Immature natural killer cell (primary cell): Measurements from ENCODE around the gene STK32B. TPM values are rescaled to one million over a fixed set of nuclear protein-coding genes. Genes with fewer than 3 reads are reported as not detected.

ENCODE experiments used
- DNase-seq, 3 donors: peaks; one replicate each; pipeline ENCODE4 v3.0.0; 2022; ENCODE audit warnings: mixed read lengths in 1 of 3
- H3K27ac Mint-ChIP-seq, 6 donors: one replicate each; pipeline ENCODE4 v1.8.0; 2020; ENCODE audit warnings: mixed read lengths in 6 of 6, mild to moderate bottlenecking in 5 of 6, inconsistent platforms in 4 of 6, moderate library complexity in 3 of 6
- H3K27me3 Mint-ChIP-seq, 3 donors: one replicate each; pipeline ENCODE4 v1.8.0; 2020 to 2021; ENCODE audit warnings: low read depth in 3 of 3, mild to moderate bottlenecking in 3 of 3, mixed read lengths in 3 of 3, moderate library complexity in 3 of 3, inconsistent platforms in 1 of 3
- H3K36me3 Mint-ChIP-seq, 3 donors: one replicate each; pipeline ENCODE4 v1.8.0; 2020; ENCODE audit warnings: mixed read lengths in 3 of 3, inconsistent platforms in 2 of 3, mild to moderate bottlenecking in 2 of 3
- H3K4me1 Mint-ChIP-seq, 2 donors: one replicate each; pipeline ENCODE4 v1.8.0; 2020; ENCODE audit warnings: inconsistent platforms in 2 of 2, mild to moderate bottlenecking in 2 of 2, mixed read lengths in 2 of 2, moderate library complexity in 1 of 2
- H3K4me3 Mint-ChIP-seq, 5 donors: one replicate each; pipeline ENCODE4 v1.8.0; 2020; ENCODE audit warnings: mild to moderate bottlenecking in 5 of 5, mixed read lengths in 5 of 5, inconsistent platforms in 3 of 5, moderate library complexity in 3 of 5
- H3K9me3 Mint-ChIP-seq, 6 donors: one replicate each; pipeline ENCODE4 v1.8.0; 2020; ENCODE audit warnings: mild to moderate bottlenecking in 6 of 6, mixed read lengths in 6 of 6, inconsistent platforms in 4 of 6, moderate library complexity in 3 of 6
- polyA plus RNA-seq, 3 donors: library from polyadenylated mRNA; unstranded; fragments of 300-500 nt; fragmentation: Illumina TruSeq; gene quantifications; one replicate each; pipeline ENCODE4 v1.2.3, GENCODE V29; 2021

The STK32B gene
- polyA plus RNA-seq, 3 donors from 2014 or later: not detected

DNA sequence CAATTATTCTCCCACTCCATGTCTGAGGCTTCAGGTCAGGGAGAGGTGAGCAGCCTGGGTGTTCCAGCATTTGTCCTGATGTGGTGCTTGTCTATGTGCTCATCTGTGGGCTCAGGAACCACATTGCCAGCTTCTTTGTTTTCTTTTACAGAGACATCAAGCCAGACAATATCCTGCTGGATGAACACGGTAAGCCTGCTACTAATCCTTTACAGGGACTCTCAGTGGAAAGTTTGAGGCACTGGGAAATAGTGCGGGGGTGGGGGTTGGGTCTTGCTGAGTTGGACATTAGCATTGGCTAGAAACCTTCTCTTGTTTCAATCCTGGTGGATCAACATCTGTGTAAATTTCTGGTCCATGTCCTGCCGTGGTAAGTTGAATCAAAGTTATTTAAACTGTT is 346.8 kb downstream of the STK32B start:
- Mint-ChIP-seq H3K27me3 (peaks cover 0 to 4% (median 3%) of the 10 kb centered on the region in 3 donors), H3K9me3 (peaks cover 0 to 4% (median 0%) of the 10 kb centered on the region in 6 donors), H3K4me1 (no peaks in the 10 kb centered on the region), H3K4me3 (no peak overlapping the region), H3K27ac (no peak overlapping the region), H3K36me3 (no peaks in the 10 kb centered on the region)
- no peak for DNase-seq

DNA sequence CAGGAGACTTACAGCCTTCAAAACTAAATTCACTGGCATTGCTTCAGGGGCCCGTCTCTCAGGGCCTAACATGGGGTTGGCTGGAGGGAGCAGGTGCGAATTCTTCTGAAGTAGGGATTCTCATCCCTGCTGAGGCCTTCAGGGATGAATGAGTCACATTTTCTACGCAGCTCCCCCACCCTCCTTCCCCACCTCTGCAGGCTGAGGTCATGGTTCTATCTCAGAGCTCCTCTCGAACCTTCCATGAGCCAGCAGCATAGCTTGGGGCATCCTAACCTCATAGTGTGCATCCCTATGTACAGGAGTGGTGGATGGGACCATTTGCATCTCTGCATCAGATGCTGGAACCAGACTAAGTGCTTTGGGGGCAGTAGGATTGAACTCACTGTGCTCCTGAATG is 347.8 kb downstream of the STK32B start:
- peaks cover 0 to 4% (median 0%) of the 10 kb centered on the region in 6 donors for H3K9me3 Mint-ChIP-seq
- no peak for DNase-seq
- H3K36me3 Mint-ChIP-seq: no peaks in the 10 kb centered on the region

DNA sequence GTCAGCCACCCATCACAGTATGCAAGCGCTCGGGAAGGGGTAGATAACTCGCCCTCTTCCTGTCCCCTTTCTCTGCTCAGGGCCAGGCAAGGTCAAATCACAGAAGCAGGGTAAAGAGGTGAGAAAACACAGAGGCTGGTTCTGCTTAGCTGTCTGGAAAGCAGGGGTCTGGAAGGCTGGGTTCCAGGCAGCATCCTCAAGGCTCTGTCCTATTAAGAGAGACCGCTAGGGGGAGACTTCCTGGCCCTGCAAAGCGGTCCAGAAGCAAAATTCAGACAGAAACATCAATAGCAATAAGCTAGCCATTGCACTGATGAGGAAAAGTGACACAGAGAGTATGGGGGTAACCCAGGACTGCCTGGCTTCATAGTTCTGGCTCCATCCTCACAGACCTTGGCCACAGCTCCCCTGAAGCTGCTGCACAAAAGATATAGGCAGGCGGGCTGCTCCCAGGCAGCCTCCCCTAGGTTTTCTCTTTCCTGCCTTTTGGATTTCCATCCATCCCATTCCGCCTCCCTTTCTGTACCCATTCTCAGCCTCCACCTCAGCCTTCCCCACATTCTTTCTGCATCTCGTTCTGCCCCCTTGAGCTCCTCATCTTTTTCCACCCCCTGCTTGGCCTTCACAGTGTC is 348.6 kb downstream of the STK32B start:
- H3K36me3 Mint-ChIP-seq: no peaks in the 10 kb centered on the region

More for the DNA sequence above, 347.8 kb downstream of the STK32B start:
- H3K4me3 Mint-ChIP-seq: no peak overlapping the region
- H3K27ac Mint-ChIP-seq: no peak overlapping the region
- peaks cover 0 to 5% (median 3%) of the 10 kb centered on the region in 3 donors for H3K27me3 Mint-ChIP-seq
- no peaks in the 10 kb centered on the region for H3K4me1 Mint-ChIP-seq

DNA sequence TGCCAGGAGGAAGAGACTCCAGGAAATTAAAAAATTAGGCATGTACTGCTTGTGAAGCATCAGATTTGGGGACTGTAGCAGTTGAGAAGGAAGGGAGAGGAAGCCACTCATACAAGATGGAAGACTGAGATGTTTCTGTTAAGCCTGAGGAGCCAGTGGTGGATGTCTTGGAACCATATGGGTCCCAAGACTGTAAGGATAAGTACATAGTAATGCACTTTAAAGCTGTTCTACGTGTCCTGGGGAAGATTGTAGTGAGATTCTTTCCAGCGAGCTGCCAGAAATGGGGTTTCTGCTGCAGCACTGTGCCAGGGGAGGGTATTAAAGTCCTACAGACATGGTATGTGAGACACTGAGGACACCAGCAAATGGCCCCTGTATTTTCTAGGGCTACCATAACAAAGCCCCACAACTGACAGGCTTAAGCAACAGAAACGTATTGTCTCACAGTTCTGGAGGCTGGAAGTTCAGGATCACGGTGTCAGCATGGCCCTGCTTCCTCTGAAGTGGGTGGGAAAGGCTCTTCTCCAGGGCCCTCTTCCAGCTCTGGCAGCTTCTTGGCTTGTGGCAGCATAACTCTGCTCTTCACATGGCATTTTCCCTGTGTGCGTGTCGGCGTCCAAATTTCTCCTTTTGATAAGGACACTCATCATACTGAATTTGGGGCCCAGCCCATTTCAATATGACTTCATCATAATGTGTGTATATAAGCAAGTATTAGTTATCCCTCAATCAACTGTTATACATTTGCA is 352.6 kb downstream of the STK32B start:
- peaks cover 0 to 7% (median 2%) of the 10 kb centered on the region in 3 donors for H3K27me3 Mint-ChIP-seq
- H3K27ac Mint-ChIP-seq: no peak overlapping the region
- no peak for DNase-seq
- no peaks in the 10 kb centered on the region for H3K36me3 Mint-ChIP-seq
- no peak overlapping the region for H3K4me3 Mint-ChIP-seq
- H3K4me1 Mint-ChIP-seq: no peaks in the 10 kb centered on the region
- H3K9me3 Mint-ChIP-seq: peaks cover 0 to 10% (median 6%) of the 10 kb centered on the region in 6 donors

More for the DNA sequence above, 348.6 kb downstream of the STK32B start:
- Mint-ChIP-seq H3K9me3 (peaks cover 0 to 4% (median 0%) of the 10 kb centered on the region in 6 donors), H3K27ac (no peak overlapping the region), H3K4me1 (no peaks in the 10 kb centered on the region), H3K27me3 (peaks cover 0 to 5% (median 1%) of the 10 kb centered on the region in 3 donors), H3K4me3 (no peak overlapping the region)
- DNase-seq: no peak

DNA sequence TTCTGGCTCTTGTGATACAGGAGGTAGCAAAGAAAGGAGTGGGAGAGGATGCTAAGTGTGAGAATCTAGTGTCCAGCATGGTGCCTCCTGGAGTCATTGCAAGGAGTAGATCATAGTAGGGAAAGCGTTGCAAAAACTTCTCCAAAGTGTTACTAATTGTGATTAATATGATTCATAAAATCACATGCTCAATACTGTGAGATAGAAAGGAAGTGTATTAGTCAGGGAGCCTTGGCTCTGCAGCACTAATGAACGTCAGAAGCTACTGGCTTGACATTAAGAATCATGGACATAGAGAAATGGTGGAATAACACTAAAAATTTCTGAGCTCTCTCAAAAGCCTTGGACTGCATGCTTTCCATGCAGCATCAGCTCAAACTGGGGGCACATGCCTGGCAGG is 358.0 kb downstream of the STK32B start:
- Mint-ChIP-seq H3K36me3 (no peaks in the 10 kb centered on the region), H3K4me1 (no peaks in the 10 kb centered on the region), H3K27ac (no peak overlapping the region), H3K9me3 (peaks cover 0 to 9% (median 6%) of the 10 kb centered on the region in 6 donors), H3K27me3 (peaks cover 2 to 5% (median 2%) of the 10 kb centered on the region in 3 donors), H3K4me3 (no peak overlapping the region)
- no peak for DNase-seq

DNA sequence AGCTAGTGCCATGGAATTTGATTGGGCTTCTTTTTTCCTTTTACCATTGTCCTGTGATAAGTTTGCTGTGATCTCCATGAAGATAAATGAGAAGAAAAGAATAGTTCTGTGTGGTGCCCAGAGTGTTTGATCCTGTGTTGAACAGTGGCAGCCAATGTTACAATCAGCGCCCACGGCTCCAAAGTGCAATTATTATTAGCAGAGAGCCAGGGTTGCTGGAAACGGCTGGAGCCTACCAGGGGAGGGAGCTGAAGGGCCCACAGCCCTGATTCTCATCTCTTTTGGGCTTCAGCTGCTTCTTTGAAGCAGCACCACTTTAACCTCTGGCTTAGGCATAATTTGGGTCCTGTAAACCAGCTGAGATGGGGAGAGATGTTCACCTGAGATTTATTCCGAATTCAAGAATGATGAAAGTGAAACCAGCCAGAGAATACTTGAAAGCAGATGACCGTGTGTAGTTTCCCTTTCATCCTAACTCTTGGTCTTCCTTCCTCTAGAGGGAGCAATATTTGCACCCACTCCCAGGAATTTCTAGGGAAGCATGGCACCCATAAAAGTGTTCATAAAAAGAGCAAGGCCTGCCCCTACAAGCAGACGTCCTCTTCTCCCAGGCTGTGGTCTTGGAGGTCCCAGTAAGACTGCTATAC is 358.8 kb downstream of the STK32B start:
- H3K36me3 Mint-ChIP-seq: no peaks in the 10 kb centered on the region
- H3K27ac Mint-ChIP-seq: no peak overlapping the region
- peaks cover 0 to 9% (median 6%) of the 10 kb centered on the region in 6 donors for H3K9me3 Mint-ChIP-seq
- H3K4me1 Mint-ChIP-seq: no peaks in the 10 kb centered on the region
- peaks cover 2 to 5% (median 2%) of the 10 kb centered on the region in 3 donors for H3K27me3 Mint-ChIP-seq
- DNase-seq: no peak
- no peak overlapping the region for H3K4me3 Mint-ChIP-seq

DNA sequence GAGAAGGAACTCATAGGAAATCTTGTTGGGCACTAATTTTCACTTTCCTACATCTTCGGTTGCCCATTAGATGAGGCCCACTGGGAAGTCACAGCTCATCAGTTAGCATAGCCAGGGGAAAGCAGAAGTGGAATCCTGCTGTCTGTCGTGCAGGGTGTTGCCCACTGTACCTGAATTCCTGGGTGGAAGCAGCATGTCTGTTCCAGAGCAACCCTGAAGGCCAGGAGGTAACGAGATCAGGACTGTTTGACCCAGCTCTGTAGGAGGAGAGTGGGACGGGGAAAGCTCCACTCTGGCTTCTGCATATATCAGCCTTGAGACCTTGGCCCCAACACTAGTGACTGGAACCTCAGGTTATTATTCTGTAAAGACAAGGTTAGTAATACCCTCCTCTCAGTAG is 361.0 kb downstream of the STK32B start:
- no peak for DNase-seq
- Mint-ChIP-seq H3K9me3 (peaks cover 0 to 5% (median 1%) of the 10 kb centered on the region in 6 donors), H3K4me3 (no peak overlapping the region), H3K27me3 (peaks cover 1 to 5% (median 3%) of the 10 kb centered on the region in 3 donors), H3K36me3 (no peaks in the 10 kb centered on the region), H3K4me1 (no peaks in the 10 kb centered on the region), H3K27ac (no peak overlapping the region)

DNA sequence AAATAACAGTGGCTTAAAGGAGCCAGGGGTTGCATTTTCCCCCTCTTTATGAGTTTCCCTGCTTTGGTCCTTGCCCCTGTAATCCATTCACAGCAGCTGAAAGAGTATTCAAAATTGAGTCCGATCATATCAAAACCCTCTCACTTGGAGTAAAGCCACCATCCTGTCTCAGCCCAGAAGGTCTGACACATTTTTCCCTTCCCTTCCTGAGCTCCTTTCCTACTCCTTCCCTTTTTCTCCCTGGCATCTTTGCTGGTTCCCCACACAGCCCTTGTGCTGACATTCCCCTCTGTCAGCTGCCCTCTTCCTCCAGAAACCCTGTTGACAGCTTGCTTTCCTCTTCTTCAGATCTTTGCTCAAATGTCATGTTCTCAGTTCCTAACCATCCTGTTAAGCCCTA is 361.5 kb downstream of the STK32B start:
- H3K36me3 Mint-ChIP-seq: no peaks in the 10 kb centered on the region

DNA sequence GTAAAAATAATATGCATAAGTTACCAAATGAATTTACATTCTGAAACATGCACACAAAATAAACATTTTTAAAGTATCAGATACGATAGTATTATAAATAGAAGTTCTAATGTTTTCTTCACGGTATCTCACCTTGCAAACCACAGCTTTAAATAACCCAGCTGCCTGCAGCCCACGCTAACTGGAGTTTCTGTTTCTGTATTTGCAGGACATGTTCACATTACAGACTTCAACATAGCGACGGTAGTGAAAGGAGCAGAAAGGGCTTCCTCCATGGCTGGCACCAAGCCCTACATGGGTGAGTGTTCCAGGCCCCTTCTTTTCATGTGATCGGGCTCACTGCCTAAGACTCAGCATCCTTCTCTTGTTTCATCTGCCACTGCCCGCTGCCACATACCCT is 365.4 kb downstream of the STK32B start:
- peaks cover 2 to 7% (median 4%) of the 10 kb centered on the region in 3 donors for H3K27me3 Mint-ChIP-seq
- H3K9me3 Mint-ChIP-seq: peaks cover 0 to 5% (median 2%) of the 10 kb centered on the region in 6 donors
- DNase-seq: no peak
- no peaks in the 10 kb centered on the region for H3K36me3 Mint-ChIP-seq
- H3K4me3 Mint-ChIP-seq: no peak overlapping the region
- H3K4me1 Mint-ChIP-seq: no peaks in the 10 kb centered on the region
- H3K27ac Mint-ChIP-seq: no peak overlapping the region

More for the DNA sequence above, 361.5 kb downstream of the STK32B start:
- H3K4me3 Mint-ChIP-seq: no peak overlapping the region
- no peaks in the 10 kb centered on the region for H3K4me1 Mint-ChIP-seq
- H3K9me3 Mint-ChIP-seq: peaks cover 0 to 5% (median 2%) of the 10 kb centered on the region in 6 donors
- peaks cover 2 to 5% (median 2%) of the 10 kb centered on the region in 3 donors for H3K27me3 Mint-ChIP-seq
- DNase-seq: no peak
- no peak overlapping the region for H3K27ac Mint-ChIP-seq

DNA sequence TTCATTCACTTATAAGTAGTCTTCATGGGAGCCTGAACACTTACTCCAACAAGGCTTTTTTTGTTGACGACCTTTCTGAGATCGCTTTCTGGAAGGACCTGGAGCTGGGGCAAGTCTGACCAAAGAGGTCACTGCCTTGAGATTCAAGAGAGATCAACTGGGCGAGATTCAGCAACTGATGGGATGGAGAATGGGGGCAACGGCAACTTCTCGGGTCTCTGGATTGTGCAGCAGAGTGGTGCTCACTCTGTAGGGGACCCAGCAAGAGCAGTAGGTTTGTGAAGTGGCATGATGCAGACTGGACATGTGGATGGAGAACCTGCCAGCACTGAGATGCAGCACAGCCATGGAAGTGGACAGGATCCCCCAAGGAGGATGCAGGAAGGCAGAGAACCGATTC is 369.0 kb downstream of the STK32B start:
- DNase-seq: no peak
- H3K36me3 Mint-ChIP-seq: no peaks in the 10 kb centered on the region
- peaks cover 2 to 12% (median 6%) of the 10 kb centered on the region in 3 donors for H3K27me3 Mint-ChIP-seq
- peaks cover 0 to 5% (median 1%) of the 10 kb centered on the region in 6 donors for H3K9me3 Mint-ChIP-seq
- H3K4me3 Mint-ChIP-seq: no peak overlapping the region
- no peak overlapping the region for H3K27ac Mint-ChIP-seq
- H3K4me1 Mint-ChIP-seq: no peaks in the 10 kb centered on the region

DNA sequence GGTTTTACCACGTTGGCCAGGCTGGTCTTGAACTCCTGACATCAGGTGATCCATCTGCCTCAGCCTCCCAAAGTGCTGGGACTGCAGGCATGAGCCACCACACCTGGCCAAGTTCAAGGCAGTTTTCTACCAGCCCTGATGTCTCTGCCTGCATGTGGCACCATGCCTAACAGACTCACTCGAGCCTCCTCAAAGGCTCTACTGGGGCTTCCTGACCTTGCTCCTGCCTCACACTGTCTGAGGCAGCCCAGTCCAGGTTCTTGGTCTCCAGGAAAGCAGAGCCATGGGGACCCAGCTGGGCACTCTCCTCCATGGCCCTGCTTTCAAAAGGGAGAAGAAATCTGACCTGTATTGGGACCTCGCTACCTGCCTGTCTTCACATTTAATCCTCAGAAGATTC is 370.1 kb downstream of the STK32B start:
- no peaks in the 10 kb centered on the region for H3K36me3 Mint-ChIP-seq
- no peak for DNase-seq
- H3K4me1 Mint-ChIP-seq: no peaks in the 10 kb centered on the region
- H3K27ac Mint-ChIP-seq: no peak overlapping the region
- no peak overlapping the region for H3K4me3 Mint-ChIP-seq
- peaks cover 0 to 5% (median under 1%) of the 10 kb centered on the region in 6 donors for H3K9me3 Mint-ChIP-seq
- H3K27me3 Mint-ChIP-seq: peaks cover 2 to 12% (median 4%) of the 10 kb centered on the region in 3 donors

DNA sequence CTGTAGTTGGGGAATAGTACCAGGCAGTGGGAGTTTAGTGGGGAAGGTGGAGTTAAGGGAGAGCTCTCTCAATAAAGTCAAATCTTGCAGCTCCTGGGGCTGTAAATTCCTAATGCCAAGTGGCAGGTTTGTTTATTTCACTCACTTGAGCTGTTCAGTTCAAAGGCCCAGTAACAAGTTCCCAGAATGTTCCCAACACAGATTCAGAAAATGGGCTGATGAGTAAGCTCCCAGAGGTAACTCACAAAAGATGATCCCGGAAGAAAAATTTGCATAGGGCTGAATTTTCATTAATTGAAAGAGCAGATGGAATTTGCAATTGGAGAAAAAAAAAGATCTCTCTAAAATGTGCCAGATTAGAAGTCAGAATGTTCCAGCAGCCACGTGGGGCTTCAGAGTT is 370.9 kb downstream of the STK32B start:
- no peak for DNase-seq
- Mint-ChIP-seq H3K4me3 (no peak overlapping the region), H3K27me3 (peaks cover 2 to 12% (median 4%) of the 10 kb centered on the region in 3 donors), H3K4me1 (no peaks in the 10 kb centered on the region), H3K9me3 (peaks cover 0 to 3% (median under 1%) of the 10 kb centered on the region in 6 donors), H3K36me3 (no peaks in the 10 kb centered on the region), H3K27ac (no peak overlapping the region)

DNA sequence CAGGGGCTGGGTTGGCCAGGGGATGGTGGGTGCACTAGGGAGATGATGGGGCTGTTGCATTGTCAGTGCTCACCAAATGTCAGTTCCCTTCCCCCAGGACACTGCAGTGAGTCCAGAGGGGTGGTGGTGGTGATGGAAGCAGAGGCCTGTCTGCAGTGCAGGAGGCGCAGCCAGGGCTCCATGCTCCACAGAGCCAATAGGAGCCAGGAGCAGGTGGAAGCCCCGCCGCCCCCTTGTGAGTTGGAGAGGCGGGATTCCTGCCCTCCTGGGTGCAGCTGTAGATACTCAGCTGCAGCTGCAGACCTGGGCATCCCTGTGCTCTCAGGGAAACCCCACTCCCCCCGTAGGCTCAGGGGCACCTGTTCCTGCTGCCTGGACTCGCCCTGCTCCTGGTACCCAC is 372.4 kb downstream of the STK32B start:
- Mint-ChIP-seq H3K4me1 (no peaks in the 10 kb centered on the region), H3K27ac (no peak overlapping the region)
- no peak for DNase-seq

DNA sequence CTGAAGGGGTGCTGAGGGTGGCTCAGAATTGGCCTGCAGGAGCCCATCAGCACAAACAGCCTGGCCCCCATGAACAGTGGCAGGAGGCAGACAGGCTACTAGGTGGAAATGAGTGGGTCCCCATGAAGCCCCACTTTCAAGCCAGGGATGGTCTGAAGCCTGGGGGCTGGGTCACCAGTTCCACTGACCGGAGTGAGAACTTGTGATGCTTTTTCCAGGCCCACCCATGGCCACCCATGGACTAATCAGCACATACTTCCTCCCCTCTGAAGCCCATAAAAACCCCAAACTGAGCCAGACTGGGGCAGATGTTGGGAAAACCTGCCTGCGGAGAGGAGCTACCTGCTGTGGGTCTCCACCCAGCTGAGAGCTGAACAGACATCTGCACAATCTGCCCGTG is 372.9 kb downstream of the STK32B start:
- H3K4me1 Mint-ChIP-seq: no peaks in the 10 kb centered on the region
- H3K4me3 Mint-ChIP-seq: no peak overlapping the region
- H3K27ac Mint-ChIP-seq: no peak overlapping the region
- no peaks in the 10 kb centered on the region for H3K36me3 Mint-ChIP-seq
- DNase-seq: no peak
- peaks cover 2 to 10% (median 4%) of the 10 kb centered on the region in 3 donors for H3K27me3 Mint-ChIP-seq
- H3K9me3 Mint-ChIP-seq: peaks cover 0 to 1% (median 0%) of the 10 kb centered on the region in 6 donors

More for the DNA sequence above, 372.4 kb downstream of the STK32B start:
- H3K4me3 Mint-ChIP-seq: no peak overlapping the region
- H3K36me3 Mint-ChIP-seq: no peaks in the 10 kb centered on the region
- peaks cover 2 to 10% (median 4%) of the 10 kb centered on the region in 3 donors for H3K27me3 Mint-ChIP-seq
- peaks cover 0 to 1% (median 0%) of the 10 kb centered on the region in 6 donors for H3K9me3 Mint-ChIP-seq
